Vagina (tissue), 2 donors: ENCODE data around the gene KCNA4. TPM values are rescaled to one million over a fixed set of nuclear protein-coding genes. Genes with fewer than 3 reads are reported as not detected.
"Not testable (repeated sequence)": the region's sequence is repeated elsewhere in the genome, so short reads cannot be mapped to it uniquely, and the experiment has no call there.

Experiments used
- DNase-seq, 2 donors: peaks; one replicate each; pipeline ENCODE4 v3.0.0-alpha.2; 2017; ENCODE audit errors: extremely low spot score in 2 of 2
- H3K27ac ChIP-seq: fragments of 200-600 bp; sonication (generic); one replicate; pipeline ENCODE4 v1.5.1; 2019
- H3K27me3 ChIP-seq: fragments of 200-600 bp; sonication (generic); one replicate; pipeline ENCODE4 v1.5.1; 2019
- H3K36me3 ChIP-seq, 2 donors: fragments of 200-600 bp; sonication (generic); one replicate each; pipeline ENCODE4 v1.5.1; 2017 to 2019
- H3K4me1 ChIP-seq: fragments of 200-600 bp; sonication (generic); one replicate; pipeline ENCODE4 v1.5.1; 2019
- H3K4me3 ChIP-seq, 2 donors: fragments of 200-600 bp; sonication (generic); 1 replicate in 1 of 2; 2 replicates in 1 of 2; pipeline ENCODE4 v1.5.1; 2016 to 2019
- H3K9me3 ChIP-seq: fragments of 200-600 bp; sonication (generic); one replicate; pipeline ENCODE4 v1.5.1; 2019
- CTCF ChIP-seq, 3 experiments: fragments of 450-650 bp in 2 of 3; fragments of 200-600 bp in 1 of 3; sonication (generic) in 1 of 3; IDR thresholded peaks; one replicate each; pipeline ENCODE4 v1.5.1; 2017 to 2019; ENCODE audit warnings: antibody characterized with exemption in 3 of 3, mild to moderate bottlenecking in 2 of 3, moderate library complexity in 2 of 3
- POLR2A ChIP-seq, 2 donors: fragments of 450-650 bp; IDR thresholded peaks; one replicate each; pipeline ENCODE4 v1.6.1; 2017; ENCODE audit warnings: antibody characterized with exemption in 2 of 2, mild to moderate bottlenecking in 2 of 2, moderate library complexity in 2 of 2
- POLR2AphosphoS5 ChIP-seq, 2 donors: sonication (generic); formaldehyde crosslinking; IDR thresholded peaks; one replicate each; pipeline ENCODE4 v1.9.0; 2017; ENCODE audit warnings: antibody characterized with exemption in 2 of 2, mild to moderate bottlenecking in 2 of 2, low read depth in 1 of 2; ENCODE audit not compliant: insufficient read depth in 1 of 2
- intact Hi-C: fragments of 100-400 bp; cut with DNase I; formaldehyde crosslinking; loops from one replicate; pipeline ENCODE4 v1.15.1; 2023
- total RNA-seq: library from RNA; depleted of rRNA; stranded (reverse); fragments of >200 nt; gene quantifications from one replicate; pipeline ENCODE4 v1.2.3, GENCODE V29; 2016

KCNA4 gene
- total RNA-seq, 1 donor from 2014 or later: not detected

GRCh38 chr11:29996016-29996415, 20.8 kb downstream of the KCNA4 start:
- Histone ChIP-seq H3K4me1 (no peaks in the 10 kb centered on the region), H3K27me3 (no peaks in the 10 kb centered on the region), H3K27ac (no peak overlapping the region), H3K36me3 (no peaks in the 10 kb centered on the region), H3K9me3 (no peaks in the 10 kb centered on the region), H3K4me3 (no peak overlapping the region)
- DNase-seq: no peak
- TF ChIP-seq CTCF (IDR thresholded peaks at IDR 0.05): no peak
- no peak for TF ChIP-seq POLR2A (IDR thresholded peaks at IDR 0.05)
- no peak for TF ChIP-seq POLR2AphosphoS5 (IDR thresholded peaks at IDR 0.05; ENCODE audit: insufficient read depth in 1 of 2, low read depth in 1 of 2)
- intact Hi-C loops: no loop called here

GRCh38 chr11:29989174-29989970, 27.5 kb downstream of the KCNA4 start:
- no peak overlapping the region for H3K4me3 ChIP-seq
- no peak overlapping the region for H3K27ac ChIP-seq
- intact Hi-C loops: no loop called here

GRCh38 chr11:29985248-29985647, 31.6 kb downstream of the KCNA4 start:
- Histone ChIP-seq H3K27ac (no peak overlapping the region), H3K36me3 (no peaks in the 10 kb centered on the region), H3K9me3 (no peaks in the 10 kb centered on the region), H3K27me3 (no peaks in the 10 kb centered on the region), H3K4me3 (no peak overlapping the region), H3K4me1 (no peaks in the 10 kb centered on the region)
- no peak for TF ChIP-seq CTCF (IDR thresholded peaks at IDR 0.05)
- TF ChIP-seq POLR2A (IDR thresholded peaks at IDR 0.05): no peak
- TF ChIP-seq POLR2AphosphoS5 (IDR thresholded peaks at IDR 0.05; ENCODE audit: insufficient read depth in 1 of 2, low read depth in 1 of 2): no peak
- intact Hi-C loops: no loop called here
- no peak for DNase-seq

More at GRCh38 chr11:29989174-29989970, 27.5 kb downstream of the KCNA4 start:
- Histone ChIP-seq H3K36me3 (no peaks in the 10 kb centered on the region), H3K4me1 (no peaks in the 10 kb centered on the region), H3K27me3 (no peaks in the 10 kb centered on the region), H3K9me3 (no peaks in the 10 kb centered on the region)
- TF ChIP-seq POLR2AphosphoS5 (IDR thresholded peaks at IDR 0.05; ENCODE audit: insufficient read depth in 1 of 2, low read depth in 1 of 2) (no peak), POLR2A (IDR thresholded peaks at IDR 0.05) (no peak), CTCF (IDR thresholded peaks at IDR 0.05) (no peak)
- DNase-seq: no peak

GRCh38 chr11:29984544-29984943, 32.3 kb downstream of the KCNA4 start:
- TF ChIP-seq POLR2A (IDR thresholded peaks at IDR 0.05) (no peak), CTCF (IDR thresholded peaks at IDR 0.05) (no peak), POLR2AphosphoS5 (IDR thresholded peaks at IDR 0.05; ENCODE audit: insufficient read depth in 1 of 2, low read depth in 1 of 2) (no peak)
- Histone ChIP-seq H3K4me3 (no peak overlapping the region), H3K36me3 (no peaks in the 10 kb centered on the region), H3K9me3 (no peaks in the 10 kb centered on the region), H3K27ac (no peak overlapping the region), H3K4me1 (no peaks in the 10 kb centered on the region), H3K27me3 (no peaks in the 10 kb centered on the region)
- DNase-seq: no peak
- intact Hi-C loops: no loop called here

GRCh38 chr11:29978549-29978948, 38.3 kb downstream of the KCNA4 start:
- TF ChIP-seq POLR2AphosphoS5 (IDR thresholded peaks at IDR 0.05; ENCODE audit: insufficient read depth in 1 of 2, low read depth in 1 of 2): no peak
- TF ChIP-seq CTCF (IDR thresholded peaks at IDR 0.05): no peak
- TF ChIP-seq POLR2A (IDR thresholded peaks at IDR 0.05): no peak
- Histone ChIP-seq H3K4me3 (no peak overlapping the region), H3K36me3 (no peaks in the 10 kb centered on the region), H3K27ac (no peak overlapping the region), H3K9me3 (no peaks in the 10 kb centered on the region), H3K4me1 (no peaks in the 10 kb centered on the region), H3K27me3 (no peaks in the 10 kb centered on the region)
- intact Hi-C loops: no loop called here
- DNase-seq: no peak

GRCh38 chr11:29975580-29975979, 41.2 kb downstream of the KCNA4 start:
- H3K36me3 ChIP-seq, H3K27ac ChIP-seq, H3K4me1 ChIP-seq, H3K4me3 ChIP-seq, H3K27me3 ChIP-seq, intact Hi-C loops, DNase-seq, H3K9me3 ChIP-seq: not testable (repeated sequence)
